GM23248 (cell line): Measurements from ENCODE around the gene RAD52.

ENCODE experiments used
- EZH2 ChIP-seq: fragments of 200-600 bp; sonication (generic); IDR thresholded peaks from 2 replicates; pipeline ENCODE4 v1.6.1; 2018; ENCODE audit warnings: antibody characterized with exemption, mild to moderate bottlenecking; ENCODE audit not compliant: insufficient read depth, poor library complexity, severe bottlenecking
- EZH2phosphoT487 ChIP-seq: fragments of 200-600 bp; sonication (generic); IDR thresholded peaks from 2 replicates; pipeline ENCODE4 v1.6.1; 2018; ENCODE audit warnings: antibody characterized with exemption, moderate library complexity, mild to moderate bottlenecking, low read depth; ENCODE audit not compliant: insufficient read depth

DNA sequence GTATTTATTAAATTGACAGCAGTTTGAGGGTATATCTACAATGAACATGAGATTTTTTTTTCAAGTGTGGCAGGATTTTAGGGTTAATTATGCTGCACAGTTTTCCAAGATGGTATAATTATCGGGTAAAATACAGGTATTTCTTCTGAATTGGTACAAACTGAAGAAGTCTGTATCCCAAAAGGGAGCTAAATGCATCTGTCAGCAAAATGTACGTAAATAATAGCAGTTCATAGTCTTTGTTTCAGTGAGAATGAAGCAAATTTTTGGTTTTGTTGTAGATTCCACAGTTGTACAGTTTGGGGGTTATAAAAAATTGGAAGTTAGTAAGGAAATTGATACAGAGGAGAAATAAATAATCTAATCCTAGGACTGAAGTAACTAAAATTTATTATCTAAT lies 63.3 kb downstream of the RAD52 start:
- TF ChIP-seq EZH2 = no peak
- no peak for TF ChIP-seq EZH2phosphoT487
